Liver (tissue), 9 donors: ENCODE measurements around the gene SMIM28. TPM values are rescaled to one million over a fixed set of nuclear protein-coding genes. Genes with fewer than 3 reads are reported as not detected.

Experiments
- DNase-seq: peaks from one replicate; pipeline ENCODE4 v3.0.0-alpha.2; 2017; ENCODE audit warnings: low spot score
- H3K27ac ChIP-seq, 2 donors: one replicate each; pipeline ENCODE4 v1.7.0; 2013; ENCODE audit warnings: inconsistent platforms in 2 of 2, low read length in 2 of 2, control low read depth in 1 of 2, low read depth in 1 of 2, mild to moderate bottlenecking in 1 of 2
- H3K27me3 ChIP-seq, 4 donors: one replicate each; pipeline versions ENCODE4 v1.6.1 to v1.7.0; 2013; ENCODE audit warnings: low read length in 3 of 4, inconsistent platforms in 1 of 4, mild to moderate bottlenecking in 1 of 4, moderate library complexity in 1 of 4; ENCODE audit not compliant: control insufficient read depth in 4 of 4, insufficient read depth in 4 of 4
- H3K36me3 ChIP-seq, 4 donors: one replicate each; pipeline versions ENCODE4 v1.6.1 to v1.7.0; 2013; ENCODE audit warnings: low read length in 3 of 4, mild to moderate bottlenecking in 3 of 4, low read depth in 1 of 4, moderate library complexity in 1 of 4; ENCODE audit not compliant: control insufficient read depth in 4 of 4, insufficient read depth in 3 of 4
- H3K4me1 ChIP-seq, 4 donors: one replicate each; pipeline versions ENCODE4 v1.6.1 to v1.7.0; 2013; ENCODE audit warnings: low read length in 3 of 4, mild to moderate bottlenecking in 3 of 4, moderate library complexity in 1 of 4; ENCODE audit not compliant: control insufficient read depth in 4 of 4, insufficient read depth in 4 of 4
- H3K4me3 ChIP-seq, 3 donors: one replicate each; pipeline versions ENCODE4 v1.6.1 to v1.7.0; 2013; ENCODE audit warnings: low read length in 3 of 3, control low read depth in 1 of 3, low read depth in 1 of 3, mild to moderate bottlenecking in 1 of 3
- H3K9ac ChIP-seq, 2 donors: one replicate each; pipeline ENCODE4 v1.7.0; 2013; ENCODE audit warnings: low read length in 2 of 2, mild to moderate bottlenecking in 2 of 2, moderate library complexity in 2 of 2, control low read depth in 1 of 2, low read depth in 1 of 2
- H3K9me3 ChIP-seq, 4 donors: one replicate each; pipeline versions ENCODE4 v1.6.1 to v1.7.0; 2013; ENCODE audit warnings: low read length in 3 of 4; ENCODE audit not compliant: control insufficient read depth in 4 of 4
- EGR1 ChIP-seq, 2 donors: IDR thresholded peaks; 2 replicates each; pipeline ENCODE4 v1.6.1; 2016 to 2018; ENCODE audit warnings: antibody characterized with exemption in 2 of 2, low read depth in 2 of 2
- FOXA1 ChIP-seq: IDR thresholded peaks from 2 replicates; pipeline ENCODE4 v1.6.1; 2016; ENCODE audit warnings: antibody characterized with exemption
- FOXA2 ChIP-seq: IDR thresholded peaks from 2 replicates; pipeline ENCODE4 v1.6.1; 2016; ENCODE audit warnings: antibody characterized with exemption
- GABPA ChIP-seq, 2 donors: IDR thresholded peaks in 1 of 2; conservative IDR thresholded peaks in 1 of 2; 2 replicates each; pipeline ENCODE4 v1.6.1; 2016; ENCODE audit warnings: antibody characterized with exemption in 2 of 2, mild to moderate bottlenecking in 1 of 2, moderate library complexity in 1 of 2
- HNF4A ChIP-seq, 2 donors: conservative IDR thresholded peaks; 2 replicates each; pipeline ENCODE4 v1.6.1; 2016; ENCODE audit warnings: antibody characterized with exemption in 2 of 2, mild to moderate bottlenecking in 2 of 2
- HNF4G ChIP-seq: IDR thresholded peaks from 2 replicates; pipeline ENCODE4 v1.6.1; 2016; ENCODE audit warnings: antibody characterized with exemption
- NR2F2 ChIP-seq: IDR thresholded peaks from 2 replicates; pipeline ENCODE4 v1.6.1; 2016; ENCODE audit warnings: antibody characterized with exemption
- SP1 ChIP-seq: IDR thresholded peaks from 2 replicates; pipeline ENCODE4 v1.6.1; 2018; ENCODE audit warnings: antibody characterized with exemption, mild to moderate bottlenecking
- TAF1 ChIP-seq: conservative IDR thresholded peaks from 2 replicates; pipeline ENCODE4 v1.6.1; 2016; ENCODE audit warnings: antibody characterized with exemption, mild to moderate bottlenecking
- YY1 ChIP-seq: IDR thresholded peaks from 2 replicates; pipeline ENCODE4 v1.6.1; 2016; ENCODE audit warnings: antibody characterized with exemption, mild to moderate bottlenecking
- WGBS: extraction: QIAGEN DNeasy Blood & Tissue Kit; methylation state at CpG from one replicate; pipeline ENCODE4 v1.1.7; 2013; 5-methylcytosine and 5-hydroxymethylcytosine counted together
- polyA plus RNA-seq, 2 donors: library from polyadenylated mRNA; stranded (reverse) in 1 of 2; unstranded in 1 of 2; fragments of 200-250 nt in 1 of 2; fragments of >200 nt in 1 of 2; fragmentation: Nextera tagmentation in 1 of 2; extraction: Ambion mirVana in 1 of 2; gene quantifications; one replicate each; pipeline versions ENCODE4 v1.2.1 to v1.2.3, GENCODE V29; 2013 to 2015
- total RNA-seq, 2 donors: library from RNA; depleted of rRNA; stranded (reverse); fragments of >200 nt; gene quantifications; one replicate each; pipeline ENCODE4 v1.2.3, GENCODE V29; 2014
- TF ChIP-seq, protein P1 (sequence below): fragments of 150-350 bp; IDR thresholded peaks from 2 replicates; pipeline ENCODE4 v1.5.1; 2017; ENCODE audit warnings: improper control_type of control experiment, low read depth, low read length; ENCODE audit not compliant: missing input control
- TF ChIP-seq, protein P2 (sequence below): IDR thresholded peaks from 2 replicates; pipeline ENCODE4 v1.6.1; 2016; ENCODE audit warnings: antibody characterized with exemption
- TF ChIP-seq, protein P3 (sequence below): IDR thresholded peaks from 2 replicates; pipeline ENCODE4 v1.6.1; 2016; ENCODE audit warnings: antibody characterized with exemption, mild to moderate bottlenecking
- TF ChIP-seq, protein P4 (sequence below): IDR thresholded peaks from 2 replicates; pipeline ENCODE4 v1.6.1; 2016; ENCODE audit warnings: antibody characterized with exemption
- donor health status: healthy.
- donor health status: healthy.
- donor health status: healthy.
- donor health status: healthy.
- donor health status: healthy.

Gene SMIM28
- total and polyA plus RNA-seq, 4 donors = not detected

DNA sequence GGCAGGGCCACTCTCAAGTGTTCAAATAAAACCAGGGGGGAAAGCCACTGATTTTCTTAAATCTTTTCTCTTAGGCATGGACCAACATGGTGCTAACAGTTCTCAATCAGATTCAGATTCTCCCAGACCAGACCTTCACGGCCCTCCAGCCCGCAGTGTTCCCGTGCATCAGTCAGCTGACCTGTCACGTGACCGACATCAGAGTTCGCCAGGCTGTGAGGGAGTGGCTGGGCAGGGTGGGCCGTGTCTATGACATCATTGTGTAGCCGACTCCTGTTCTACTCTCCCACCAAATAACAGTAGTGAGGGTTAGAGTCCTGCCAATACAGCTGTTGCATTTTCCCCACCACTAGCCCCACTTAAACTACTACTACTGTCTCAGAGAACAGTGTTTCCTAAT lies 41.5 kb upstream of the SMIM28 start:
- Histone ChIP-seq H3K9me3 (no peaks in the 10 kb centered on the region), H3K36me3 (no peaks in the 10 kb centered on the region), H3K27ac (no peak overlapping the region), H3K4me3 (no peak overlapping the region), H3K9ac (no peak overlapping the region), H3K4me1 (no peaks in the 10 kb centered on the region), H3K27me3 (no peaks in the 10 kb centered on the region)
- WGBS = 88% methylated on average over 8 of the region's 8 CpGs
- TF ChIP-seq NR2F2 (no peak), FOXA2 (no peak), HNF4G (no peak), EGR1 (IDR thresholded peaks at IDR 0.05; ENCODE audit: low read depth in 2 of 2) (no peak), SP1 (no peak), GABPA (IDR thresholded peaks at IDR 0.05 in 1 of 2, conservative IDR thresholded peaks at IDR 0.05 in 1 of 2) (no peak), YY1 (no peak), FOXA1 (no peak)
- TF ChIP-seq, protein P1, sequence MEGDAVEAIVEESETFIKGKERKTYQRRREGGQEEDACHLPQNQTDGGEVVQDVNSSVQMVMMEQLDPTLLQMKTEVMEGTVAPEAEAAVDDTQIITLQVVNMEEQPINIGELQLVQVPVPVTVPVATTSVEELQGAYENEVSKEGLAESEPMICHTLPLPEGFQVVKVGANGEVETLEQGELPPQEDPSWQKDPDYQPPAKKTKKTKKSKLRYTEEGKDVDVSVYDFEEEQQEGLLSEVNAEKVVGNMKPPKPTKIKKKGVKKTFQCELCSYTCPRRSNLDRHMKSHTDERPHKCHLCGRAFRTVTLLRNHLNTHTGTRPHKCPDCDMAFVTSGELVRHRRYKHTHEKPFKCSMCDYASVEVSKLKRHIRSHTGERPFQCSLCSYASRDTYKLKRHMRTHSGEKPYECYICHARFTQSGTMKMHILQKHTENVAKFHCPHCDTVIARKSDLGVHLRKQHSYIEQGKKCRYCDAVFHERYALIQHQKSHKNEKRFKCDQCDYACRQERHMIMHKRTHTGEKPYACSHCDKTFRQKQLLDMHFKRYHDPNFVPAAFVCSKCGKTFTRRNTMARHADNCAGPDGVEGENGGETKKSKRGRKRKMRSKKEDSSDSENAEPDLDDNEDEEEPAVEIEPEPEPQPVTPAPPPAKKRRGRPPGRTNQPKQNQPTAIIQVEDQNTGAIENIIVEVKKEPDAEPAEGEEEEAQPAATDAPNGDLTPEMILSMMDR = no peak
- TF ChIP-seq, protein P2, sequence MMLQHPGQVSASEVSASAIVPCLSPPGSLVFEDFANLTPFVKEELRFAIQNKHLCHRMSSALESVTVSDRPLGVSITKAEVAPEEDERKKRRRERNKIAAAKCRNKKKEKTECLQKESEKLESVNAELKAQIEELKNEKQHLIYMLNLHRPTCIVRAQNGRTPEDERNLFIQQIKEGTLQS = no peak
- TF ChIP-seq, protein P3, sequence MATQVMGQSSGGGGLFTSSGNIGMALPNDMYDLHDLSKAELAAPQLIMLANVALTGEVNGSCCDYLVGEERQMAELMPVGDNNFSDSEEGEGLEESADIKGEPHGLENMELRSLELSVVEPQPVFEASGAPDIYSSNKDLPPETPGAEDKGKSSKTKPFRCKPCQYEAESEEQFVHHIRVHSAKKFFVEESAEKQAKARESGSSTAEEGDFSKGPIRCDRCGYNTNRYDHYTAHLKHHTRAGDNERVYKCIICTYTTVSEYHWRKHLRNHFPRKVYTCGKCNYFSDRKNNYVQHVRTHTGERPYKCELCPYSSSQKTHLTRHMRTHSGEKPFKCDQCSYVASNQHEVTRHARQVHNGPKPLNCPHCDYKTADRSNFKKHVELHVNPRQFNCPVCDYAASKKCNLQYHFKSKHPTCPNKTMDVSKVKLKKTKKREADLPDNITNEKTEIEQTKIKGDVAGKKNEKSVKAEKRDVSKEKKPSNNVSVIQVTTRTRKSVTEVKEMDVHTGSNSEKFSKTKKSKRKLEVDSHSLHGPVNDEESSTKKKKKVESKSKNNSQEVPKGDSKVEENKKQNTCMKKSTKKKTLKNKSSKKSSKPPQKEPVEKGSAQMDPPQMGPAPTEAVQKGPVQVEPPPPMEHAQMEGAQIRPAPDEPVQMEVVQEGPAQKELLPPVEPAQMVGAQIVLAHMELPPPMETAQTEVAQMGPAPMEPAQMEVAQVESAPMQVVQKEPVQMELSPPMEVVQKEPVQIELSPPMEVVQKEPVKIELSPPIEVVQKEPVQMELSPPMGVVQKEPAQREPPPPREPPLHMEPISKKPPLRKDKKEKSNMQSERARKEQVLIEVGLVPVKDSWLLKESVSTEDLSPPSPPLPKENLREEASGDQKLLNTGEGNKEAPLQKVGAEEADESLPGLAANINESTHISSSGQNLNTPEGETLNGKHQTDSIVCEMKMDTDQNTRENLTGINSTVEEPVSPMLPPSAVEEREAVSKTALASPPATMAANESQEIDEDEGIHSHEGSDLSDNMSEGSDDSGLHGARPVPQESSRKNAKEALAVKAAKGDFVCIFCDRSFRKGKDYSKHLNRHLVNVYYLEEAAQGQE = no peak
- TF ChIP-seq, protein P4, sequence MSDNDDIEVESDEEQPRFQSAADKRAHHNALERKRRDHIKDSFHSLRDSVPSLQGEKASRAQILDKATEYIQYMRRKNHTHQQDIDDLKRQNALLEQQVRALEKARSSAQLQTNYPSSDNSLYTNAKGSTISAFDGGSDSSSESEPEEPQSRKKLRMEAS = no peak
- no peak for DNase-seq

DNA sequence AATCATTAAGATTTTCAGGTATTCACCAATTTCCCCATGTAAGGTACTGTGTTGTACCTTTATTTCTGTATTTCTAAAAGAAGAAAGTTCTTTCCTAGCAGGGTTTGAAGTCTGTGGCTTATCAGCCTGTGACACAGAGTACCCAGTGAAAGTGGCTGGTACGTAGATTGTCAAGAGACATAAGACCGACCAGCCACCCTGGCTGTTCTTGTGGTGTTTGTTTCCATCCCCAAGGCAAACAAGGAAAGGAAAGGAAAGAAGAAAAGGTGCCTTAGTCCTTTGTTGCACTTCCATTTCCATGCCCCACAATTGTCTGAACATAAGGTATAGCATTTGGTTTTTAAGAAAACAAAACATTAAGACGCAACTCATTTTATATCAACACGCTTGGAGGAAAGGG lies 40.6 kb upstream of the SMIM28 start:
- no peak for DNase-seq
- no peaks in the 10 kb centered on the region for H3K9me3 ChIP-seq
- H3K4me1 ChIP-seq = no peaks in the 10 kb centered on the region
- no peak overlapping the region for H3K4me3 ChIP-seq
- no peaks in the 10 kb centered on the region for H3K27me3 ChIP-seq
- H3K36me3 ChIP-seq = no peaks in the 10 kb centered on the region
- no peak overlapping the region for H3K27ac ChIP-seq
- 96% methylated on average over 4 of the region's 4 CpGs for WGBS
- no peak overlapping the region for H3K9ac ChIP-seq
- TF ChIP-seq HNF4A (conservative IDR thresholded peaks at IDR 0.05) (no peak), FOXA2 (no peak), TAF1 (no peak), GABPA (IDR thresholded peaks at IDR 0.05 in 1 of 2, conservative IDR thresholded peaks at IDR 0.05 in 1 of 2) (no peak)
- TF ChIP-seq, protein P4 = no peak
